SU-DHL-6 (cell line): ENCODE results near the gene IP6K3.

Experiments used
- H2AFZ ChIP-seq: fragments of 200-600 bp; sonication (generic); 2 replicates; pipeline ENCODE4 v1.6.1; 2014; ENCODE audit warnings: low read depth, mild to moderate bottlenecking, moderate library complexity, mixed read lengths, antibody characterized with exemption, low read length; ENCODE audit not compliant: severe bottlenecking
- H3F3A ChIP-seq: fragments of 200-600 bp; shearing (Covaris generic); 2 replicates; pipeline ENCODE4 v1.6.0; 2016; ENCODE audit warnings: antibody characterized with exemption, mild to moderate bottlenecking; ENCODE audit not compliant: insufficient read depth
- H3K27ac ChIP-seq: fragments of 200-600 bp; sonication (generic); 2 replicates; pipeline ENCODE4 v1.5.1; 2016; ENCODE audit warnings: low read depth, mild to moderate bottlenecking, low read length, moderate library complexity, mixed read lengths
- H3K27me3 ChIP-seq: fragments of 200-600 bp; sonication (generic), shearing (Covaris generic); 2 replicates; pipeline ENCODE4 v1.6.0; 2014; ENCODE audit warnings: mild to moderate bottlenecking, low read length
- H3K36me3 ChIP-seq: fragments of 200-600 bp; sonication (generic); 2 replicates; pipeline ENCODE4 v1.6.1; 2014; ENCODE audit warnings: mild to moderate bottlenecking, low read length, mixed read lengths
- H3K4me2 ChIP-seq: fragments of 300-600, 200-600 bp; shearing (Covaris generic), sonication (generic); 2 replicates; pipeline ENCODE4 v1.6.0; 2014; ENCODE audit warnings: low read length, low read depth, mild to moderate bottlenecking; ENCODE audit not compliant: poor library complexity, severe bottlenecking
- H3K4me3 ChIP-seq: fragments of 200-600 bp; sonication (generic); 2 replicates; pipeline ENCODE4 v1.5.1; 2014; ENCODE audit warnings: antibody characterized with exemption, low read length, mild to moderate bottlenecking, mixed read lengths; ENCODE audit not compliant: insufficient read depth, poor library complexity, severe bottlenecking
- H3K79me2 ChIP-seq: fragments of 200-600 bp; sonication (generic); 2 replicates; pipeline ENCODE4 v1.6.1; 2014; ENCODE audit warnings: mild to moderate bottlenecking, low read length, moderate library complexity; ENCODE audit not compliant: insufficient read depth
- H3K9ac ChIP-seq: fragments of 200-600 bp; sonication (generic); 2 replicates; pipeline ENCODE4 v1.7.0; 2014; ENCODE audit warnings: mild to moderate bottlenecking, low read length
- H3K9me2 ChIP-seq: fragments of 200-600 bp; sonication (generic); replicated peaks from 2 replicates; pipeline ENCODE4 v1.6.1; 2014; ENCODE audit warnings: low read length; ENCODE audit not compliant: insufficient read depth
- H3K9me3 ChIP-seq: fragments of 200-600 bp; sonication (generic); 2 replicates; pipeline ENCODE4 v1.6.1; 2014; ENCODE audit warnings: low read length, mixed read lengths; ENCODE audit not compliant: insufficient read depth
- H4K20me1 ChIP-seq: fragments of 200-600 bp; sonication (generic); 2 replicates; pipeline ENCODE4 v1.6.1; 2014; ENCODE audit warnings: low read depth, mild to moderate bottlenecking, antibody characterized with exemption, low read length, moderate library complexity, mixed read lengths
- CTCF ChIP-seq: fragments of 200-600 bp; sonication (generic); IDR thresholded peaks from one replicate; pipeline ENCODE4 v1.5.1; 2017; ENCODE audit warnings: antibody characterized with exemption, mild to moderate bottlenecking, low read length, moderate library complexity; ENCODE audit not compliant: insufficient read depth, poor library complexity, severe bottlenecking
- EZH2phosphoT487 ChIP-seq: fragments of 200-600 bp; sonication (generic), shearing (Covaris generic); conservative IDR thresholded peaks from 2 replicates; pipeline ENCODE4 v1.6.1; 2018; ENCODE audit warnings: mild to moderate bottlenecking, antibody characterized with exemption, low read length, moderate library complexity, mixed read lengths

IP6K3 gene

GRCh38 chr6:33711140-33712129, 35.3 kb downstream of the IP6K3 start, which contains the start of gene UQCC2:
Gene UQCC2, minus strand, starts transcription at chr6:33711700. Its CDS starts 14 bp downstream, at chr6:33711686.
- peak within 1 kb of the TSS; percentile 81 for H3K4me2 ChIP-seq
- TF ChIP-seq CTCF, result peak; percentile 80
- no peak for TF ChIP-seq EZH2phosphoT487
- H3K9me2 ChIP-seq, result no peaks in the 10 kb centered on the region

GRCh38 chr6:33710296-33711121, 36.2 kb downstream of the IP6K3 start:
- peak overlapping the region; percentile 85 for H3K27ac ChIP-seq
- H3K9me2 ChIP-seq, result no peaks in the 10 kb centered on the region
- peak overlapping the region; percentile 70 for H3K4me3 ChIP-seq
- H3K9me3 ChIP-seq, result no peaks in the 10 kb centered on the region
- H3K9ac ChIP-seq, result peak overlapping the region; percentile 75
- peaks cover 29% of the 10 kb centered on the region for H3K79me2 ChIP-seq
- peaks cover 10% of the 10 kb centered on the region for H3F3A ChIP-seq
- no peaks in the 10 kb centered on the region for H4K20me1 ChIP-seq
- peaks cover 14% of the 10 kb centered on the region for H3K36me3 ChIP-seq
- H3K27me3 ChIP-seq, result no peaks in the 10 kb centered on the region
- H2AFZ ChIP-seq, result peak overlapping the region; percentile 78
- H3K4me2 ChIP-seq, result peak overlapping the region; percentile 81
- TF ChIP-seq EZH2phosphoT487 (no peak), CTCF (no peak)

More at GRCh38 chr6:33711140-33712129, 35.3 kb downstream of the IP6K3 start, which contains the start of gene UQCC2:
- Histone ChIP-seq H4K20me1 (no peaks in the 10 kb centered on the region), H3K27ac (peak within 1 kb of the TSS; percentile 85), H3K27me3 (no peaks in the 10 kb centered on the region), H3K9ac (peak within 1 kb of the TSS; percentile 75), H2AFZ (peak within 1 kb of the TSS; percentile 78), H3K9me3 (no peaks in the 10 kb centered on the region), H3K36me3 (peaks cover 14% of the 10 kb centered on the region), H3F3A (peaks cover 5% of the 10 kb centered on the region), H3K79me2 (peaks cover 25% of the 10 kb centered on the region), H3K4me3 (peak within 1 kb of the TSS; percentile 70)

- H3K79me2 ChIP-seq, result peaks cover 29% of the 10 kb centered on the region
- H3K4me3 ChIP-seq, result no peak overlapping the region
- TF ChIP-seq EZH2phosphoT487, result no peak
- no peak for TF ChIP-seq CTCF
Observed at GRCh38 chr6:33709605-33710295, 37.0 kb downstream of the IP6K3 start.

More at GRCh38 chr6:33709605-33710295, 37.0 kb downstream of the IP6K3 start:
- Histone ChIP-seq H3K27ac (no peak overlapping the region), H3K4me2 (peak overlapping the region; percentile 81), H3F3A (peaks cover 12% of the 10 kb centered on the region), H2AFZ (no peak overlapping the region), H3K9me2 (no peaks in the 10 kb centered on the region), H3K9me3 (no peaks in the 10 kb centered on the region), H4K20me1 (no peaks in the 10 kb centered on the region), H3K9ac (peak overlapping the region; percentile 75; the same call in 1 of the 2 replicates), H3K27me3 (no peaks in the 10 kb centered on the region), H3K36me3 (peaks cover 14% of the 10 kb centered on the region)
